Inflammatory macrophage (primary cell): ENCODE measurements around the gene P2RY13.

ENCODE experiments used
- DNase-seq, 2 donors: peaks; one replicate each; pipeline ENCODE4 v3.0.0-alpha.2; 2020 to 2022

P2RY13 gene

GRCh38 chr3:151290673-151291072 lies 38.7 kb downstream of the P2RY13 start:
- DNase-seq = peak; percentile 51 to 71

GRCh38 chr3:151289445-151289844 lies 39.9 kb downstream of the P2RY13 start:
- DNase-seq = no peak

GRCh38 chr3:151285940-151286339 lies 43.4 kb downstream of the P2RY13 start:
- no peak for DNase-seq

- peak; percentile 71 to 86 for DNase-seq
Measured at GRCh38 chr3:151283907-151284461, 45.4 kb downstream of the P2RY13 start.

- DNase-seq = no peak
Measured at GRCh38 chr3:151283387-151283786, 46.0 kb downstream of the P2RY13 start.

GRCh38 chr3:151282921-151283320 lies 46.4 kb downstream of the P2RY13 start:
- peak; percentile 35 to 75 for DNase-seq

GRCh38 chr3:151281671-151282324 lies 47.6 kb downstream of the P2RY13 start:
- DNase-seq = no peak

GRCh38 chr3:151278230-151278629 lies 51.1 kb downstream of the P2RY13 start, which contains the start of gene P2RY14:
Gene P2RY14 (minus strand): TSS chr3:151278542. CDS start chr3:151214316, 64,226 bp downstream.
- peak; percentile 74 to 86 for DNase-seq

- no peak for DNase-seq
Measured at GRCh38 chr3:151276687-151277042, 52.7 kb downstream of the P2RY13 start.
